Suprapubic skin (tissue), 4 donors: Measurements from ENCODE around the gene CASS4. TPM values are rescaled to one million over a fixed set of nuclear protein-coding genes. Genes with fewer than 3 reads are reported as not detected.

ENCODE experiments used
- DNase-seq, 2 donors: peaks; one replicate each; pipeline ENCODE4 v3.0.0-alpha.2; 2019; ENCODE audit warnings: low spot score in 2 of 2
- H3K27ac ChIP-seq: fragments of 200-600 bp; sonication (generic); one replicate; pipeline ENCODE4 v1.5.1; 2019
- H3K27me3 ChIP-seq: fragments of 200-600 bp; sonication (generic); one replicate; pipeline ENCODE4 v1.5.1; 2019
- H3K36me3 ChIP-seq: fragments of 200-600 bp; sonication (generic); one replicate; pipeline ENCODE4 v1.5.1; 2019
- H3K4me1 ChIP-seq: fragments of 200-600 bp; sonication (generic); one replicate; pipeline ENCODE4 v1.5.1; 2019
- H3K4me3 ChIP-seq: fragments of 200-600 bp; sonication (generic); one replicate; pipeline ENCODE4 v1.5.1; 2019; ENCODE audit warnings: mild to moderate bottlenecking
- H3K9me3 ChIP-seq: fragments of 200-600 bp; sonication (generic); one replicate; pipeline ENCODE4 v1.5.1; 2019
- EP300 ChIP-seq: sonication (generic); formaldehyde crosslinking; IDR thresholded peaks from one replicate; pipeline ENCODE4 v1.6.1; 2017; ENCODE audit warnings: antibody characterized with exemption
- POLR2A ChIP-seq, 2 donors: fragments of 450-650 bp; IDR thresholded peaks; one replicate each; pipeline ENCODE4 v1.6.1; 2017; ENCODE audit warnings: antibody characterized with exemption in 2 of 2, mild to moderate bottlenecking in 2 of 2, moderate library complexity in 2 of 2
- POLR2AphosphoS5 ChIP-seq, 3 donors: sonication (generic); formaldehyde crosslinking; IDR thresholded peaks; one replicate each; pipeline ENCODE4 v1.6.1; 2017; ENCODE audit warnings: antibody characterized with exemption in 3 of 3
- WGBS: methylation state at CpG from one replicate; pipeline ENCODE4 v1.1.5; 2018; 5-methylcytosine and 5-hydroxymethylcytosine counted together
- total RNA-seq, 4 donors: library from RNA; depleted of rRNA; stranded (reverse); fragments of >200 nt; gene quantifications; one replicate each; pipeline ENCODE4 v1.1.0, GENCODE V29; 2016
- TF ChIP-seq, protein P1 (sequence below), 2 donors: fragments of 200-600 bp in 1 of 2; fragments of 450-650 bp in 1 of 2; sonication (generic) in 1 of 2; IDR thresholded peaks; one replicate each; pipeline ENCODE4 v1.5.1; 2016 to 2019; ENCODE audit warnings: antibody characterized with exemption in 2 of 2, mild to moderate bottlenecking in 1 of 2, moderate library complexity in 1 of 2

Gene CASS4
- total RNA-seq, 4 donors from 2014 or later: 0.42 to 1.9 (median 0.66) TPM

DNA sequence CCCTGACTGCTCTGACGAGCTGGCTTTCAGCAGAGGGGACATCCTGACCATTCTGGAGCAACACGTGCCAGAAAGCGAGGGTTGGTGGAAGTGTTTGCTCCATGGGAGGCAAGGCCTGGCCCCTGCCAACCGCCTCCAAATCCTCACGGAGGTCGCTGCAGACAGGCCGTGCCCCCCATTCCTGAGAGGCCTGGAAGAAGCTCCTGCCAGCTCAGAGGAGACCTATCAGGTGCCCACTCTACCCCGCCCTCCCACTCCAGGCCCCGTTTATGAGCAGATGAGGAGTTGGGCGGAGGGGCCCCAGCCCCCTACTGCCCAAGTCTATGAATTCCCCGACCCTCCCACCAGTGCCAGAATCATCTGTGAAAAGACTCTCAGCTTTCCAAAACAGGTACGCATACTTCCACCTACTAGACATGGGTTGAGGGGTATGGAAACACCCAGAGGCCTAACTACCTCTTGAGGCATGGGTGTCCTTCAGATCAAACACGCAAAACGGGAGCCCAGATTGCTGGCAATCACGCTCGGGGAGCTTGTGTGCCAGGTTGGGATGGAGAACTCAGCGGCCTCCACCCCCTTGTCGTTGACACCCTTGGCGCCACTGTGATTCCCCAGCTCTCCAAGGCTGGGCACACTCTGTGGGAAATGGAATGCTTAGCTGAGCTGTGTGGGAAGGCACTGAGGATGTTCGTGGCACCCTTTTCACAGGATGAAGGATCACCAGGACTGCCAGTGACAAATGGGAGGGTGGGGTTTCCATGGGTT, 25.3 kb downstream of the CASS4 start:
- WGBS: 86% methylated on average over 15 of the region's 20 CpGs
- H3K4me3 ChIP-seq: no peak overlapping the region
- H3K36me3 ChIP-seq: no peaks in the 10 kb centered on the region
- TF ChIP-seq, protein P1, sequence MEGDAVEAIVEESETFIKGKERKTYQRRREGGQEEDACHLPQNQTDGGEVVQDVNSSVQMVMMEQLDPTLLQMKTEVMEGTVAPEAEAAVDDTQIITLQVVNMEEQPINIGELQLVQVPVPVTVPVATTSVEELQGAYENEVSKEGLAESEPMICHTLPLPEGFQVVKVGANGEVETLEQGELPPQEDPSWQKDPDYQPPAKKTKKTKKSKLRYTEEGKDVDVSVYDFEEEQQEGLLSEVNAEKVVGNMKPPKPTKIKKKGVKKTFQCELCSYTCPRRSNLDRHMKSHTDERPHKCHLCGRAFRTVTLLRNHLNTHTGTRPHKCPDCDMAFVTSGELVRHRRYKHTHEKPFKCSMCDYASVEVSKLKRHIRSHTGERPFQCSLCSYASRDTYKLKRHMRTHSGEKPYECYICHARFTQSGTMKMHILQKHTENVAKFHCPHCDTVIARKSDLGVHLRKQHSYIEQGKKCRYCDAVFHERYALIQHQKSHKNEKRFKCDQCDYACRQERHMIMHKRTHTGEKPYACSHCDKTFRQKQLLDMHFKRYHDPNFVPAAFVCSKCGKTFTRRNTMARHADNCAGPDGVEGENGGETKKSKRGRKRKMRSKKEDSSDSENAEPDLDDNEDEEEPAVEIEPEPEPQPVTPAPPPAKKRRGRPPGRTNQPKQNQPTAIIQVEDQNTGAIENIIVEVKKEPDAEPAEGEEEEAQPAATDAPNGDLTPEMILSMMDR (IDR thresholded peaks at IDR 0.05): no peak
- TF ChIP-seq EP300 (no peak), POLR2A (IDR thresholded peaks at IDR 0.05) (no peak), POLR2AphosphoS5 (IDR thresholded peaks at IDR 0.05) (no peak)
- no peak for DNase-seq
- no peaks in the 10 kb centered on the region for H3K9me3 ChIP-seq
- H3K27me3 ChIP-seq: no peaks in the 10 kb centered on the region
- H3K27ac ChIP-seq: no peak overlapping the region
- peaks cover 21% of the 10 kb centered on the region for H3K4me1 ChIP-seq

- no peak for DNase-seq
- no peak overlapping the region for H3K27ac ChIP-seq
- WGBS: 91% methylated on average over 4 of the region's 4 CpGs
- H3K27me3 ChIP-seq: no peaks in the 10 kb centered on the region
- no peaks in the 10 kb centered on the region for H3K9me3 ChIP-seq
- no peak for TF ChIP-seq POLR2A (IDR thresholded peaks at IDR 0.05)
- TF ChIP-seq POLR2AphosphoS5 (IDR thresholded peaks at IDR 0.05): no peak
- TF ChIP-seq, protein P1 (IDR thresholded peaks at IDR 0.05): no peak
- no peak for TF ChIP-seq EP300
- H3K4me3 ChIP-seq: no peak overlapping the region
- H3K36me3 ChIP-seq: no peaks in the 10 kb centered on the region
- H3K4me1 ChIP-seq: peaks cover 21% of the 10 kb centered on the region
Observed at GRCh38 chr20:56438284-56438683, 26.2 kb downstream of the CASS4 start.

DNA sequence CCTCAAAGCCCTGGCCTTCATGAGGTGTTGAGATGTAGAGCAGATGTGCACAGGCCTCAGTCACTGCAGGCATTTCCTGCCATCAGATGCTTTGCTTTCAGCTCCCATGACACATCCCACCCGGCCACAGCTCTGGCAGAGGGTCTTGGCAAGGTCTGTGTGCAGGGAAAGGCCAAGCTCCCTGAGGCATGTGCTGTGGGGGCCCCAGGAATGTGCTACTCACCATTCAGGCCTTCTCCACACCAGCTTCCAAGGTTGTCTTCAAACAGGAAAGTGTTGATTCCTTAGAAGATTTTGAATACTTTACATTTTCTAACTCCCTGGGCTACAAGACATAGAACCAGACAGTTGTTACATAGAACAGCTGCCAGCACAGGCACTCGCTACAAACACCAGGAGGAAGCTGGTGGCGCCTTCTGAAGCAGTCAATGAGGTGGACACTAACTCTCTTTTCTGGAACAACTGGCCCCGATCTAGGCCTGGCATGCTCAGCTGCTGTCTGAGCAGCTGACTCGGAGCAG, 27.8 kb downstream of the CASS4 start:
- H3K4me1 ChIP-seq: peaks cover 15% of the 10 kb centered on the region
- no peak overlapping the region for H3K4me3 ChIP-seq
- 40% methylated on average over 5 of the region's 5 CpGs for WGBS
- TF ChIP-seq EP300: no peak
- no peak for TF ChIP-seq POLR2A (IDR thresholded peaks at IDR 0.05)
- TF ChIP-seq, protein P1 (IDR thresholded peaks at IDR 0.05): no peak
- no peak for TF ChIP-seq POLR2AphosphoS5 (IDR thresholded peaks at IDR 0.05)
- H3K27ac ChIP-seq: no peak overlapping the region
- DNase-seq: no peak
- no peaks in the 10 kb centered on the region for H3K27me3 ChIP-seq
- H3K9me3 ChIP-seq: no peaks in the 10 kb centered on the region
- no peaks in the 10 kb centered on the region for H3K36me3 ChIP-seq

- peaks cover 15% of the 10 kb centered on the region for H3K4me1 ChIP-seq
- no peak for TF ChIP-seq POLR2AphosphoS5 (IDR thresholded peaks at IDR 0.05)
- no peak for TF ChIP-seq EP300
- TF ChIP-seq, protein P1 (IDR thresholded peaks at IDR 0.05): no peak
- no peak for TF ChIP-seq POLR2A (IDR thresholded peaks at IDR 0.05)
- no peak overlapping the region for H3K27ac ChIP-seq
- no peaks in the 10 kb centered on the region for H3K36me3 ChIP-seq
- 85% methylated on average over 4 of the region's 4 CpGs for WGBS
- H3K27me3 ChIP-seq: no peaks in the 10 kb centered on the region
- no peak overlapping the region for H3K4me3 ChIP-seq
- no peak for DNase-seq
- H3K9me3 ChIP-seq: no peaks in the 10 kb centered on the region
Observed at GRCh38 chr20:56440346-56441007, 28.4 kb downstream of the CASS4 start.
